Sciatic nerve (tissue), 2 donors: ENCODE results near the gene NEU2. TPM values are rescaled to one million over a fixed set of nuclear protein-coding genes. Genes with fewer than 3 reads are reported as not detected.

Experiments used
- ATAC-seq: fragments of 200-7000 bp; cut with Tn5 transposase; one replicate; pipeline ENCODE4 v1.9.1; 2020; ENCODE audit warnings: mild to moderate bottlenecking, moderate library complexity
- DNase-seq: peaks from one replicate; pipeline ENCODE4 v3.0.0-alpha.2; 2020; ENCODE audit warnings: low spot score
- intact Hi-C: fragments of 100-400 bp; cut with DNase I; formaldehyde crosslinking; loops from one replicate; pipeline ENCODE4 v1.14.2; 2022
- total RNA-seq: library from RNA; stranded (reverse); fragmentation: NEBNext Ultra II Directional; extraction: Animal tissue kit (Norgen Biotek cat#: 25700); gene quantifications from one replicate; pipeline ENCODE4 v1.2.1, GENCODE V29; 2021
- donor health status: DM: no; HTN: no; CAD: no.
- donor health status: DM: no; HTN: no; CAD: no.

Gene NEU2
- not detected for total RNA-seq

GRCh38 chr2:233032551-233033320, at the start of gene NEU2:
Gene NEU2 (plus strand): TSS chr2:233032672. CDS start chr2:233032672, 0 bp downstream.
- DNase-seq (peak; percentile 43), ATAC-seq (no peak)
- intact Hi-C loops, result no loop called here

DNA sequence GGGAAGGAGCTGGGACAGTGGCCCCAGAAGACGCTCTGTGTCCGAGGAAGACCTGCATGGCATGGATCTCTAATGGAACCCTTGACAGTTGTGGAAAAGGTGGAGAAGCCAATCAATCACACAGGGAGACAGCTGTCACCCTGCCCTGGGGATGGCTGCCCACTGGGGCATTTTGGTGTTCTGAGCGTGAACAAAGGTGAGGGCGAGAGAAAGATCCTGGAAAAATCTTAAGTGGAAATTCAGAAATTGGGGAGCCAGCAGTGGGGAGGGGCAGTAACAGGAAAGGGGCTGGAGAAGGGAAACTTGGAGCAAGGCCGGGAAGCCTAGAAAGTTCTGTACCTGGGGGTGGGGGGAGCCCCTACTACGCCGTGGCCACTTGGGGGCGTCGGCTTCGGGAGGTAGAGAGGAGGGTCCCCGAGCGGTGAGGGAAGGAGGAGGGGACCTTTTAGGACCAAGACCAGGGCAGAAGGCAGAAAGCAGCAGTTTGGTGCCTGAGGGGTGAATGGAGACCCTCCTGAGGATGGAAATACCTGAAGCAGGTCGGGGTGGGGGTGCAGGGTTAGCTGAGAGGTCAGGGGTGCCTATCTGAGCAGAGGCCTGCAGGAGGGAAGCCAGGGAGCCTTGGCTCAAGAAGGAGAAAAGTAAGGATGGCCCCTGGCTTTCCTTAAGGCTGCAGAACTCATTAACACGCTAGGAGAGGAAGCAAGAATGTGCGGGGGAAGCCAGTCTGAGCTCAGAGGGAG, 49.4 kb upstream of the NEU2 start:
- ATAC-seq (no peak), DNase-seq (no peak)
- intact Hi-C loops, result loop anchor here (1.0 kb wide), 1 partner anchor 37 kb away; no protein-coding TSS in a partner anchor

- no peak for DNase-seq
- intact Hi-C loops, result loop anchor here (1.0 kb wide), 1 partner anchor 37 kb away; no protein-coding TSS in a partner anchor
- no peak for ATAC-seq
Measured at GRCh38 chr2:232983669-232984140, 48.8 kb upstream of the NEU2 start.

- ATAC-seq (no peak), DNase-seq (no peak)
- intact Hi-C loops, result no loop called here
Measured at GRCh38 chr2:232984451-232985207, 47.8 kb upstream of the NEU2 start.

DNA sequence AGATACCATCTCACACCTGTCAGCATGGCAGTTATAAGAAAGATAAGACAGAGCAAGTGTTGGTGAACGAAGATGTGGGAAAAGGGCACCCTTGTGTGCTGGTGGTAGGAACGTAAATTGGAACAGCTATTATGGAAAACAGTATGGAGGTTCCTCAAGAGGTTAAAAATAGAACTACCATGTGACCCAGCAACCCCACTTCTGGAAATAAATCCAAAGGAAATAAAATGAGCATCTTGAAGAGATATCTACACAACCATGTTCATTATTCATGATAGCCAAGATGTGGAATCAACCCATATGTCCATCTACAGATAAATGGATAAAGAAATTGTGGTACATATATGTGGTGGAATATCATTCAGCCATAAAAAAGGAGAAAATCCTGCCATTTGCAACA, 46.3 kb upstream of the NEU2 start:
- DNase-seq (no peak), ATAC-seq (no peak)
- intact Hi-C loops, result no loop called here

DNA sequence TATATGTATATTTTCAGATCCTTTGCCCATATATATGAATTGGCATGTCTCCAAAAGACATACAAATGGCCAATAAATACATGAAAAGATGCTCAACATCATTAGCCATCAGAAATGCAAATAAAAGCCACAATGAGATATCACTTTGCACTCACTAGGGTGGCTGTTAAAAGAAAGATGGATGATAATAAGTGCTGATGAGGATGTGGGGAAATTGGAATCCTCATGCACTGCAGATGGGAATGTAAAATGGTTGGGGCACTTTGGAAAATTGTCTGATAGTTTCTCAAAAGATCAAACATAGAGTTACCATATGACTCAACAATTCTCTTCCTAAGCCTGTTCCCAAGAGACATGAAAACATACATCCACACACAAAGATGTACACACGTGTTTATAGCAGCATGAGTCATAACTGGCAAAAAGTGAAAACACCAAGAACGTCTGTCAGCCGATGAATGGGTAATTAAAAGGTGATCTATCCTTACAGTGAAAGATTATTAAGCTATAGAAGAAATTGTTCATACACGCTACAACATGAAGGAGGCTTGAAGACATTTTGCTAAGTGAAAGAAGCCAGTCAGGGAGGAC, 39.1 kb upstream of the NEU2 start:
- DNase-seq (no peak), ATAC-seq (no peak)
- intact Hi-C loops, result no loop called here

DNA sequence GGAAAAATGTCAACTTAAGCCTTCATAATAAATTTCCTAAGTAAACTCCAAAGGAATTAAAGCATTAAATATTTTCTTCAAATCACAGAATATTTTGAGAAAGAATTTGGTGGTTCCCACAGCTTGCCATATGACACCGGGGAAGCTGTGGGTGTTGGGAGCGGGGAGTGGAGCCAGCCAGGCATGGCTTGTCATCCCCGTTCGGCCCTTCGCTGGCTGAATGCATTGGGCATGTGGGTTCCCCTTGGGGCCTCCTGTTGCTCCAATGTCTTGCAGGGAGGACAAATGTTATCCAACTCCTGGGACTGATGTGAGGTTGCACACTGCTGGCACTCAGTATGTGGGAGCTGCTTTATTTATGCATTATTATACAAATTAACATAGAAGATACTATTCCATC, 38.0 kb upstream of the NEU2 start:
- intact Hi-C loops, result no loop called here

DNA sequence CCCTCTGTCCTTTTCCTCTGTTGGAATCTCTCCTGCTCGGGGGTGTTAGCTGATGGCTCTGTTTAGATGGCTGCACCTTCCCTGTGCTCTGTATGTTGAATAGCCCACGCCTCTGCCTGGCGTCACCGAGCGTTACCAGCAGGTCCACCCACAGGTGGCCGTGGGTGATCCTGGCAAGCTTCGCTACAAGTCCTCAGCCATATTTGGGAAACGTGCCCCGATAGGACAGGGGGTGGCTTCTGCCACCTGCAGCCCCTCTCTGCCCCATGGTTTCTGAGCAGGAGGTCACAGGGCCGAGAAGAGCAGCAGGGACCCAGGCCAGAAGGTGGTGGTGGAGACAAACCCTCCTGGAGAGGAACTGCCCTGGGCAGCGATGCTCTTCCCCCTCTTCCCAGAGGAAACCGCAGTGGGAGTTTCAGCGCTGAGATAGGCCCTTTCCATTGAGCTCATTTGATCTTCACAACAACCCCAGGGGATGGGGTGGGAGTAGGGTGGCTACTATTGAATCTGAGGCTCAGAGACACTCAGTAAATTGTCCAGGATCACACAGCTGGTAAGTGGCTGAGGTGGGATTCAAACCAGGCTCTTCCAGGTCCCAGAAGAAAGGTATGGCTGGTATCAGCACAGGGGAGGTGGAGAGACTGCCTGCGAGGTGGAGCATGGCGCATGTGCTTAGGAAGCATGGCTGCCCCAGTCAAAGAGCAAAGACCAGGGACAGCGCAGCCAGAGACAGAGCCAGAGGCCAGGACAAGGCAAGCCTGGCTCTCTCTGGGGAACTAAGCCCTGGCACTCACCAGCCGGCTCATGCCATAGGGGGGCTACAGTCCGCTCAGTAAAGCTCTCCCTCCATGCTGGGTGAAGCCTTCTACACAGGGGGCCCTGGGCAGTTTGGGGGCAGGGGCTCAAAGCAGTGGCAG, 34.5 kb upstream of the NEU2 start:
- DNase-seq, result no peak
- no peak for ATAC-seq
- intact Hi-C loops, result no loop called here

More for the DNA sequence above, 38.0 kb upstream of the NEU2 start:
- ATAC-seq (no peak), DNase-seq (no peak)

- no peak for ATAC-seq
- DNase-seq, result no peak
- intact Hi-C loops, result no loop called here
Measured at GRCh38 chr2:232998666-232998985, 33.8 kb upstream of the NEU2 start.

GRCh38 chr2:232999354-232999753, 33.1 kb upstream of the NEU2 start:
- no peak for DNase-seq
- intact Hi-C loops, result no loop called here
- no peak for ATAC-seq

- intact Hi-C loops, result no loop called here
- DNase-seq, result no peak
- ATAC-seq, result no peak
Measured at GRCh38 chr2:233000886-233001750, 31.4 kb upstream of the NEU2 start.

DNA sequence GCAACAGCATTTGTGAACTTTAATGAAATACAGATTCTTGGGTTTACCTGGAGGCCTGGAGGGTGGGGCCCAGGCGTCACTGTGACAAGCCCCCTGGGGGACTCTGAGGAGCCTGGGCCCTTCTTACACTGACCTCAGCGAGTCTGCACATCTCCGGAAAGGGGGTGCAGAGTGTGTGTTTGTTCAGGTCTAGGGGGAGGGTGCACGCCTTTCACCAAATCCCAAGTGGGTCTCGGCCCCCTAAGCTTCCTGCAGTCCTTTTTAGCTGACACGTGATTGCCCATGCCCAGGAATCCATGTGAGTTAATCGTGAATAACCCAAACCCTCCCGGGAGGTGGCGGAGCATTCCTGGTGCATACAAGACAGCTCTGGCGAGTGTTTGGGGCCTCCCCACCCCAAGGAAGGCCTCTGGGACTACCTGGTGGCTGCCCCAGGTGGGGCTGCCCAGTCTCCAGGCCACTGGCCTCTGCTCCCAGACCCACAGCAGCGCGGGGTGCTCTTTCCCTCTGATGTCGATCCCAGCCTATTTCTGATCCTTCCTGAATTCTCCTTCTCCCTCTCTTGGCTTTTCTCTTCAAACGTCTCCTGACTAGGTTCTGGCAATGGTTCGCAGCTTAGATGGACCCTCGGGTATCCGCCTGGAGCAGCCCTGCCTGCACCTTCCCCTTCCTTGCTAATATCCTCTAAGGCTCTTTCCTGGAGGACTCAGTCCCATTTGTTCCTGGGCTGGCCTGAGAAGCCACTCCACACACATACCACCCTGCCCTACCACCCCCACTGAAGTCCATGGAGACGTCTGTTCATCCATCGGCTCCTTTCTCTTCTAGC, 29.4 kb upstream of the NEU2 start:
- ATAC-seq (no peak), DNase-seq (no peak)
- intact Hi-C loops, result no loop called here

- DNase-seq, result no peak
- intact Hi-C loops, result no loop called here
- no peak for ATAC-seq
Measured at GRCh38 chr2:233003658-233004555, 28.6 kb upstream of the NEU2 start.

DNA sequence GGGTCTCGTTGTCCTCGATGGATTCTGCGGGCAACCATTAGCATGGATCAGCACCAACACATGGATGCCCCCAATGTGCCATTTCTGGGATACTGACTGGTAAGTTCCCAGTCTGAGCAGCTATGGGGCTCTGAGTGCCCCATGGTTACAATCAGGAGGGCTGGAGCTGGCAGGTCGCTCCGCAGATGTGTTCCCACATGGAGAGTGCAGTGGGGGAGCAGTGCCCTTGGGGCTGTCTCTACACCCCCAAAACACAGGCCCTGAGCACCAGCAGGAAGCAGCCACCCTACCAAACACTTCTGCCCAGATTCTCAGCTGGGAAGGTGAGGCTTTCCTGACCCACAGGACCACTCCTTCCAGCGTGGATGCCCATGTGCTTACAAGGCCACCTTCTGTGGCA, 27.4 kb upstream of the NEU2 start:
- ATAC-seq (no peak), DNase-seq (no peak)
- intact Hi-C loops, result no loop called here

DNA sequence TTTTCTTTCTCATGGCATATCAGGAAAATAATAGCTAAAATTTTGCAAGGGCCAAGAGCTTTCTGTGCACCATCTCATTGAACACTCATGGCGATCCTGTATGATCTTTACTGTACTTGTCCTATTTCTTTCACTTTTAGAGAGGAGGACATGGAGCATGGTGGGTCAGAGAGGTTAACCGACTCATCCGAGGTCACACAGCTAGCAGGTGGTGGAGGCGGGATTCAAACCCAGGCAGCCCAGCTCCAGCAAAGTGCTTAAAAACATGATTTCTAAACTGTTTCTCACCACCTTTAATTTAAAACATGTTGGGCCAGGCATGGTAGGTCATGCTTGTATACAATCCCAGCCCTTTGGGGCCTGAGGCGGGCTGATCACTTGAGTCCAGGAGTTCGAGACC, 25.8 kb upstream of the NEU2 start:
- intact Hi-C loops, result no loop called here
- ATAC-seq, result no peak
- no peak for DNase-seq

DNA sequence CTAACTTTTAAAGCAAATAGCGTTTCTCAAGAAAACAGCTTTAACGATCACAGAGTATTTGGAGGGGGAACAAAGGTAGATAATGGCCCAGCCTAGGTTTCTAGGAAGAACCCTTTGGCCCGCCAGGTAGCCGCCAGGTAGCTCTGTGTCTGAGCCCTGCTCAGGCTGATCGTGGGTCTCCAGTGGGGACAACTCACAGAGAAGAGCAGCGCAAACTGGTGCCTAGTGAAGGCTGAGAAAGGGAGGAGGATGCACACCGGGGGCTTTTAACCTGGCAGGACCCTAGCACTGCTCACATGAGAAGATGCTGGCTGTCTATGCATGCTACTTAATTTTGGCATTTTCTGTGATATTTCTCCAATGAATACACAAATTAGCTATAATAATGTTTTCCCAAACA, 25.2 kb upstream of the NEU2 start:
- intact Hi-C loops, result no loop called here
- DNase-seq (no peak), ATAC-seq (no peak)
